22Rv1 (cell line): ENCODE results near the gene NLRP6.
"Not testable (repeated sequence)": the region's sequence is repeated elsewhere in the genome, so short reads cannot be mapped to it uniquely, and the experiment has no call there.

Experiments used
- H3K27ac ChIP-seq: fragments of 450-650 bp; 2 replicates; pipeline ENCODE4 v1.5.1; 2017
- ZFX ChIP-seq: fragments of 450-650 bp; IDR thresholded peaks from 2 replicates; pipeline ENCODE4 v1.6.1; 2017; ENCODE audit warnings: antibody characterized with exemption, borderline replicate concordance
- TF ChIP-seq, protein P1 (sequence below): fragments of 450-650 bp; IDR thresholded peaks from 2 replicates; pipeline ENCODE4 v1.5.1; 2017; ENCODE audit warnings: mild to moderate bottlenecking

The NLRP6 gene

DNA sequence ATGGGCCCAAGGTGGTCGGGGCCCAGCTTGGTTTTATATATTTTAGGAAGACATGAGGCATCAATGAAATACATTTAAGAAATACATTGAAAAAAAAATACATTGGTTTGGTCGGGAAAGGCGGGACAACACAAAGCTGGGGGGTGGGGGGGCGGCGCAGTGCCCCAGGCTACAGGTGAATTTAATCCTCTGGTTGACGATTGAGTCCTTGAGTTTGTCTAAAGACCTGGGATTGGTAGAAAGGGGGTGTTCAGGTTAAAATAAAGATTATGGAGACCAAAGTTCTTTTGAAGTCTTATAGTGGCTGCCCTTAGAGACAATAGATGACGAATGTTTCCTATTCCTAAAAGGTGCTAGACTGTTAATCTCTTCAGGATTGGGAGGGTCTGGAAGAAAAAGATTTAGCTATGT lies 38.7 kb downstream of the NLRP6 start:
- TF ChIP-seq, protein P1, sequence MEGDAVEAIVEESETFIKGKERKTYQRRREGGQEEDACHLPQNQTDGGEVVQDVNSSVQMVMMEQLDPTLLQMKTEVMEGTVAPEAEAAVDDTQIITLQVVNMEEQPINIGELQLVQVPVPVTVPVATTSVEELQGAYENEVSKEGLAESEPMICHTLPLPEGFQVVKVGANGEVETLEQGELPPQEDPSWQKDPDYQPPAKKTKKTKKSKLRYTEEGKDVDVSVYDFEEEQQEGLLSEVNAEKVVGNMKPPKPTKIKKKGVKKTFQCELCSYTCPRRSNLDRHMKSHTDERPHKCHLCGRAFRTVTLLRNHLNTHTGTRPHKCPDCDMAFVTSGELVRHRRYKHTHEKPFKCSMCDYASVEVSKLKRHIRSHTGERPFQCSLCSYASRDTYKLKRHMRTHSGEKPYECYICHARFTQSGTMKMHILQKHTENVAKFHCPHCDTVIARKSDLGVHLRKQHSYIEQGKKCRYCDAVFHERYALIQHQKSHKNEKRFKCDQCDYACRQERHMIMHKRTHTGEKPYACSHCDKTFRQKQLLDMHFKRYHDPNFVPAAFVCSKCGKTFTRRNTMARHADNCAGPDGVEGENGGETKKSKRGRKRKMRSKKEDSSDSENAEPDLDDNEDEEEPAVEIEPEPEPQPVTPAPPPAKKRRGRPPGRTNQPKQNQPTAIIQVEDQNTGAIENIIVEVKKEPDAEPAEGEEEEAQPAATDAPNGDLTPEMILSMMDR, result no peak
- TF ChIP-seq ZFX, result no peak
- H3K27ac ChIP-seq, result no peak overlapping the region

DNA sequence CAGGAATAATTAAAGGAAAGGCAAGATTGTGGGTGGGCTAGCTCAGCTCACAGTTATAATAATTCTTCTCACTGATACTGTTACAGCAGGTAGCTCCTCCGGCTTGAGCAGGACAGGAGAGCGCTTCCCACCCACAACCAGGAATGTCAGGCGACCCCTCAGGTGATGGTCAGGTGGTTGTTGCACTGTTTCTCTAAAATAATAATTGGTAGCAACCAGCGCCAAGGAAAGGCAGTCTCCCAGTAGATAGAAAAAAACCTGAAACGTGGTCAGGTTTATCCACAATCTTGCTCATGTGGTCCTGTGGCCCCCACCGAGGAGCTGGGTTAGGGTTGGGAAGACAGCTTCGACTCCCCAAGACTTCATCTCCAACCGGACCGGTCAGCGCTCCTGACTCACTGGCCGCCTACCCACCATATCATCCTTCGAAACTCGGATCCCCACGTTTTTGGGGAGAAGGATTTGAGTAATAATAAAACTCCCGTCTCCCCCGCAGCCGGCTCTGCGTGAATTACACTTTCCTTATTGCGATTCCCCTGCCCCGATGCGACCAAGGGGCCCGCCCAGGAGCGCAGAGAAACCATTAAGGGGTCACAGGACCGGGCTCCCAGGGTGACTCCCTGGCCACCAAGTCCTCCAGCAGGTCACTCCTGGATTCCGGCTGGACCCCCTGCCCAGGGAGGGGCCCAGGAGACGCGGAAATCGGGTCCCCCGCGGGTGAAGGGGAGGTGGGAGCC lies 39.6 kb downstream of the NLRP6 start:
- not testable (repeated sequence) for H3K27ac ChIP-seq

DNA sequence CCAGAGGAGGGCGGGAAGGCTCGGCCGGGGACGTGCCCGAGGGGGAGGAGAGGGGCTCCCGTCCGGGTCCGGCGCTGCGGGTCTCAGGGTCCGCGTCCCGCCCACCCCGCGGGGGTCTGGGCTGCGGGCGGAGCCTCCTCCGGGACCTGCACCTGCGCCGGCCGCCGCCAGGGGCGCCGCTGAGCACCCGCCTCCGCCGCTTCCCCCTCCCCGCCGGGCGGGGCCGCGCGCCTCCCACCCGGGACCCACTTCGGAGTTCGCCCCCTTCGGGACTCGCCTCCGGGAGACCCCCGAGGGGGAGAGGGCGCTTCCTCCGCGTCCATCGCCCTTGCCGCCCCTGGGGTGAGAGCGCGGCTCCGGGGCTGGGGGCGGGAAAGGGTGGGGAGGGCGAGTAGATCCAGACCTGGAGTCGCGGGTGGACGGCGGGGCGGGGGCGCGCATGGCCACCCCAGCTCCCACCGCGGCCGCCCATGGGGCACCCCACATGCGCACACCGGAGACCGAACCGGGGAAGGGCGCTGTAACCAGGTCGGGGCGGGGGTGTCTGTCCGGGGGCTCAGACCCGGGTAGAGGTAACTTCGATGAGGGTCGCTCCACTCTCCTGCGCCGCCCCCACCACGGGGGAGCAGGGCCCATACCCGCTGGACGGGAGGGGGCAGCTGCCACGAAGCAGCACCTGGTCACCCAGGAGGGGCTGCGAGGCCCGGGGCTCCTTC lies 40.4 kb downstream of the NLRP6 start:
- not testable (repeated sequence) for H3K27ac ChIP-seq

DNA sequence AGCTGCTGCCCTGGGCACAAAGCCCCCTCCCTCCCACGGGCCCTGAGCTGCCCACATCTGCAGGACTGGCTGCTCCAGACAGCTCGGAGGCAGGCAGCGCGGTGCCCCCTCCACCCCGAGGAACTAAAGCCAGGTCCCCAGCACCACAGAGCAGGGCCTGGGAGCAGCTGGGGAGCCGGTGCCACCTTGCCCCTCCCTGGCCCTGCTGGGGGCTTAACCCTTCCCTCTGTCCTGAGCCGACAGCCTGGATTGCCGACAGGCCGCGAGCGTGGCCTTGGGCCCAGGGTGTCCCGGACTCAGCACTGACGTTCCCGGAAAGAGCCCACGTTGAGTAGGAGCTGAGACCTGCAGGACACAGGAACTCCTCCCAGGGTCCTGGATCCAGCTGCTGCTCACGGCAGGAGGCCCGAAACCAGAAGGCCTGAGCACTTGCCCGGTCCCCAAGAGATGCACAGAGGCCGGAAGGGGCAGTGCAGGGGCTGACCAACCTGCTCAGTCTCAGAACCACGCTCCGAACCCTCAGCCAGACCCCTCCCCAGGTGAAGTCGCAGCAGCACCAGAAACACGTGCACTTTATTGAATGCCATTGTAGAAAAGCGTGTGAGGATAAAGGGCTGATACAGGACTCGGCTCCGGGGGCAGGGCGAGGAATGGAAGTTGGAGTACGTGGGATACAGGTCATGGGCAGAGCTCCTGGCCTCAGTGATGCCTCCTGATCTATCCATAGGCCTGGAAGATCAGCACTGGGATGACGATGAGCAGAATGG lies 41.1 kb downstream of the NLRP6 start:
- H3K27ac ChIP-seq, result not testable (repeated sequence)

DNA sequence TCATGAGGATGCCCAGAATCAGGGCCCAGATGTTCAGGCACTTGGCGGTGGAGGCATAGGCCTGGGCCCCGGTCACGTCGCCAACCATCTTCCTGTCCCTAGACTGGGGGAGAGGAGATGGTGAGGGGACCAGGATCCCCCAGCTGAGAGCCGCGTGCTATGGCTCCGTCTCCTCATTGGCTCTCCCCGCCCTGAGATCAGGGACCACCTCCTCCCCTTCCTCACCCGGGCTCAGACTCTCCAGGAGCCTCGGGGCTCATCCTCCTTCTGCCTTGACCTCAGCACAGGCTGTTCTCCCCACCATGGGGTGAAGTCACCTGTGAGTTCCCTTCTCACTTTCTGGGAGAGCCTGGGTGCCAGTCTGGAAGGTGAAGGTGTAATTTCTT lies 41.7 kb downstream of the NLRP6 start:
- not testable (repeated sequence) for H3K27ac ChIP-seq

DNA sequence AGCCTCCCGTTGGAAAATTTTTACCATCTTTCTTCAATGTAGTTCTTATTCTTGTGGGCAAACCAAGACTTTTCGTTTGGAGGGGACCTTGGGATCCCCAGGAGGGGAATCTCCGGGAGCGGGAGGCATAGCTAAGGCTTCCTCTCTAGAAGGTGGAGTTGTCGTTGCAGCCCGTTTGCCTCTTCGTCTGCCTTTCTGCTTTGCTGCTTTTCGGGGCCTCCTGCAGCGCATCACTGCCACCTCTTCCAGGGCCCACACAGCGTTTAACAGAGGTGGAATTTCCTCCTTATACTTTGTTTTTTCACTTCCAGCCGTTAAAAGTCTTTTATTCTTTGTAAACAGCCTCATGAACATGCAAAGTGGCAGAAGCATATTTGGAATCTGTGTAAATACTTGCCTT lies 45.9 kb downstream of the NLRP6 start:
- H3K27ac ChIP-seq, result no peak overlapping the region
- TF ChIP-seq, protein P1, result no peak
- TF ChIP-seq ZFX, result no peak

DNA sequence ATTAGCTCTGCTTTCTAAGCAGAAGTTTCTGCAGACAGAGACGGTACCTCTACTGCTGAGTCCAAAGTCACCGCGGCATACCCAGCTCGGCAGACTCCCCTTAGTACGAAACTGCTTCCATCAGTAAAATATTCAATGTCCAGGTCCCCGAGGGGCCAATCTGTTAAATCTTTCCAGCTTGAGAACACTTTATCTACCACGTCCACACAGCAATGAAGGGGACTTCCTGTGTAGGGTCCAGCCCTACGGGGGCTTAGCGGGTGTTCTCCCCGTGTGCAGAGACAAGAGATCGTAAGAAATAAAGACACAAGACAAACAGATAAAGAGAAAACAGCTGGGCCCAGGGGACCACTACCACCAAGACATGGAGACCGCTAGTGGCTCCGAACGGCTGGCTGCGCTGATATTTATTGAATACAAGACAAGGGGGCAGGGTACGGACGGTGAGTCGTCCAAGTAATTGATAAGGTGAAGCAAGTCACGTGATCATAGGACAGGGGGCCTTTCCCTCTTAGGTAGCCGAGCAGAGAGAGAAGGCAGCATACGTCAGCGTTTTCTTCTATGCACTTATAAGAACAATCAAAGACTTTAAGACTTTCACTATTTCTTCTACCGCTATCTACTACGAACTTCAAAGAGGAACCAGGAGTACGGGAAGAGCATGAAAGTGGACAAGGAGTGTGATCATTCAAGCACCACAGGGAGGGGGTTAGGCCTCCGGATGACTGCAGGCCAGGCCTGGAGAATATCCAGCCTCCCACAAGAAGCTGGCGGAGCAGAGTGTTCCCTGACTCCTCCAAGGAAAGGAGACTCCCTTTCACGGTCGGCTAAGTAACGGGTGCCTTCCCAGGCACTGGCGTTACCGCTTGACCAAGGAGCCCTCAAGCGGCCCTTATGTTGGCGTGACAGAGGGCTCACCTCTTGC lies 46.6 kb downstream of the NLRP6 start:
- H3K27ac ChIP-seq, result not testable (repeated sequence)

DNA sequence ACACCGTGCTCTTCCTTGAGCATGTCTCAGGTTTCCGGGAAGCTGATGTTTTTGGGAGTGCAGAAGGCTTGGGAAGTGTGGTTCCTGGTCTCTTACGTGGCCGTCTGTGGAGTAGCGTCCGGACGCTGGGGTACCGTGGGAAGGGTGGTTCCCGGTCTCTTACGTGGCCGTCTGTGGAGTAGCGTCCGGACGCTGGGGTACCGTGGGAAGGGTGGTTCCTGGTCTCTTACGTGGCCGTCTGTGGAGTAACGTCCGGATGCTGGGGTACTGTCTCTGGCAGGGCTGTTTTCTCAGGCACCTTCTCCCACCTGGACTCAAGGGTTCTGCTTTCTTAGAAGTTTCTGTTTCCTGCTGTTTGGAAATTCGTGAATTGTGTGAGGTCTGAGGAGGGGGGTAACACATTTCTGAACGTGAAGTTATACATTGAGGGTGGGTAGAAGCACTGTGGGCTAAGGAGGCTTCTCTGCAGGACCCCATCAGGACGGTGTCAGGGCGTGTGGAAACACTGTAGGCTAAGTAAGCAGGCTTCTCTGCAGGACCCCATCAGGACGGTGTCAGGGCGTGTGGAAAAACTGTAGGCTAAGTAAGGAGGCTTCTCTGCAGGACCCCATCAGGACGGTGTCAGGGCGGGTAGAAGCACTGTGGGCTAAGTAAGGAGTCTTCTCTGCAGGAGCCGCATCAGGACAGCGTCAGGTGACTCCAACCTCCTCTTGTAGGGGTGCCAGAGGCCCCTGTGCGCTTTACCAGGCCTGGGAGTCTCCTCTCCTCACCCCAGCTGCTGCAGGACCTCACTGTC lies 47.8 kb downstream of the NLRP6 start:
- H3K27ac ChIP-seq, result no peak overlapping the region

DNA sequence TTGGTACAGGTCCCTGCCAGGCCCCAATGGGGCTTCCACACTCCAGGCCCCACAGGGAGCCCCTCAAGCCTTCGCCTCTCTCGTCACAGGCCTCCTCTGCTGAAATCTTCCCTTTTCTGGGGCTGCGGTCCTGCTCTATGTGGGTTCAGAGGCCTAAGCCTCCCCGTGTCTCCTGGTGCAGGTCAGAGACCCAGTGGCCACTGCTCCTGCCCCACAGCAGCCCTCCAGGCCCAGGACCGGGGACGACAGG lies 48.3 kb downstream of the NLRP6 start:
- H3K27ac ChIP-seq, result no peak overlapping the region
- TF ChIP-seq ZFX, result no peak
- TF ChIP-seq, protein P1, result no peak

More for the DNA sequence above, 47.8 kb downstream of the NLRP6 start:
- TF ChIP-seq, protein P1, result no peak
- TF ChIP-seq ZFX, result no peak
